Stimulated activated naive CD4-positive, alpha-beta T cell treated with Interleukin-2 at 50 U/mL for 16 hours (primary cell): ENCODE data around the gene TMIGD1.
"Not testable (repeated sequence)": the region's sequence is repeated elsewhere in the genome, so short reads cannot be mapped to it uniquely, and the experiment has no call there.

Experiments
- DNase-seq: peaks from one replicate; lab custom pipeline; 2025; lab: John Stamatoyannopoulos, UW

The TMIGD1 gene

DNA sequence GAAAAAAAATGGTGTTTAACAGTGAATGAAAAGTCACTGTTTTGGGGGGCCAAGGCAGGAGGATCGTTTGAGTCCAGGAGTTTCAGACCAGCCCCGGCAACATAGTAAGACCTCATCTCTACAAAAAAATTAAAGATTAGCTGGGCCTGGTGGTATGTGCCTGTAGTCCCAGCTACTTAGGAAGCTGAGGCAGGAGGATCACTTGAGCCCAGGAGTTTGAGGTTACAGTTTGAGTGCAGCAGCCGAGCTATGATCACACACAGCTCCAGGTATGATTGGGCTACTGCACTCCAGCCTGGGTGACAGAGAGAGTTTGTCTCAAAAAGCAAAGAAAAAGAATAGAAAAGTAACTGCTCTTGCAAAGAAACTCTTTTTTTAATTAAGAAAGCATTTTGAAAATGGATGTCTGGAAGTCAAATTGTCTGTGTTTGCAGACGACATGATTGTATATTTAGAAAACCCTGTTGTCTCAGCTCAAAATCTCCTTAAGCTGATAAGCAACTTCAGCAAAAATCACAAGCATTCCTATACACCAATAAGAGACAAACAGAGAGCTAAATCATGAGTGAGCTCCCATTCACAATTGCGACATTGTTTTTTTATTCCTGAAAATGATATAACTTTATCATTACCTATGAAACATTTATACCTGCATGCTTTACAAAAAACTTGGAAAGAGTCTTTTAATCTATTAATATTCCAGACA is 24.4 kb upstream of the TMIGD1 start:
- no peak for DNase-seq

DNA sequence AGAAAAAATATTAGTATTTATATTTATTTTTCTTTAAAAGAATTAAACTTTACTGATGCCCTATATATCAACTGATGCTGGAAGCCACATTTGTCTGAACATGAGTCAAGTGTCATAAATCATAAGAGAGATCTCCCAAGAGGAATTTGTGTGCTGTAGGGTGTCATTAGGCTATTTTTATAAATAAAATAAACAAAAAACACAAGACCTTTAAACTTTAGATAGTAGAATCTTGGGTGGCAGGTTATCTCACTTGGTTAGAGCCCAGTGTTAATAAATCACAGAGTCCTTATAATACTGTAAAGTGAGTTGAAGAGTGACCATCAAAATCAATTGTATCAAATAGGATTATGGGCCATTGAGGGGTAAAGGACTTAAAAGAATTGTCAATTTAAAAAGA is 23.6 kb upstream of the TMIGD1 start:
- no peak for DNase-seq

DNA sequence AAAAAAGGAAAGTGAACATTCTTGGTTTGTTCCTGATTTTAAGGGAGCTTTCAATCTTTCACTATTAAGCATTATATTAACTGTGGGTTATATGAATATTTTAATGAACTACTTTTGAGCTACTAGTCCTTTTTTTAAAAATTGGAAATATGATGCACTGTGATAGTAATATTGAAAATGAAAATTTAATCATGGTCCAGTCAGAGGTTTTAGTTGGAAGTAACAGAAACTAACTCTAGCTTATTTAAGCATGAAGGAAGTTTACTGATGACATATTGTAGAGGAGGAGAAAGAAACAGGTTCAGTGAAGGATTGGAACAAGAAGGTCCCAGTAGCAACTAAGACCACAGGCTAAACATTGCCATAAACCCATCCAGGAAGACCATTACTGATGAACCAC is 20.8 kb upstream of the TMIGD1 start:
- no peak for DNase-seq

DNA sequence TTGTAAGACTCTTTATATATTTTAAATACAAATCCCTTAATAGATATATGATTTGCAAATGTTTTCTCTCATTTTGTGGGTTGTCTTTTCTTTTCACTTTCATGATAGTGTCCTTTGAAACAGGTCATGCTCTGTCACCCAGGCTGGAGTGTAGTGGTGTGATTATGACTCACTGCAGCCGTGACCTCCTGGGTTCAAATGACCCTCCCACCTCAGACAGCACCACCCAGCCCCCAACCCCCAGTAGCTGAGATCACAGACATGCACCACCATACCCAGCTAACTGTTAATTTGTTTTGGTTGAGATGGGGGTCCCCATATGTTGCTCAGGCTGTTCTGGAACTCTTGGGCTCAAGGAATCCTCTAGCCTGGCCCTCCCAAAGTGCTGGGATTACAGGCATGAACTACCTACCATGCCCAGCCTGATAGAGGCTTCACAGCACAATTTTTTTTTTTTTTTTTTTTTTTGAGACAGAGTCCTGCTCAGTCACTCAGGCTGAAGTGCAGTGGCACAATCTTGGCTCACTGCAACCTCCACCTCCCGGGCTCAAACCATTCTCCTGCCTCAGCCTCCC is 18.5 kb upstream of the TMIGD1 start:
- DNase-seq = no peak

DNA sequence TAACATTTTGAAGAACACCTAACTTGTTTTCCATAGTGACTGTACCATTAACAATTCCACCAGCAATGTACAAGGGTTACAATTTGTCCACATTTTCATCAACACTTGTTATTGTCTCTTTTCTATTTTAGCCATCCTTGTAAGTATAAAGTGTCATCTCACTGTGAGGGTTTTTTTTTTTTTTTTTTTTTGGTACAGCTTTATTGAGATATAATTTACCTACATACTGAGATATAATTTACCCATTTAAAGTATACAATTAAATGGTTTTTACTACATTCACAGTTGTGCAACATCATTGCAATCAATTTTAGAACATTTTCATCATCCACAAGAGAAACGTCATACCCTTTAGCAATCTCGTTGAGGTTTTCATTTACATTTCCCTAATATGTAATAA is 17.9 kb upstream of the TMIGD1 start:
- DNase-seq = no peak

DNA sequence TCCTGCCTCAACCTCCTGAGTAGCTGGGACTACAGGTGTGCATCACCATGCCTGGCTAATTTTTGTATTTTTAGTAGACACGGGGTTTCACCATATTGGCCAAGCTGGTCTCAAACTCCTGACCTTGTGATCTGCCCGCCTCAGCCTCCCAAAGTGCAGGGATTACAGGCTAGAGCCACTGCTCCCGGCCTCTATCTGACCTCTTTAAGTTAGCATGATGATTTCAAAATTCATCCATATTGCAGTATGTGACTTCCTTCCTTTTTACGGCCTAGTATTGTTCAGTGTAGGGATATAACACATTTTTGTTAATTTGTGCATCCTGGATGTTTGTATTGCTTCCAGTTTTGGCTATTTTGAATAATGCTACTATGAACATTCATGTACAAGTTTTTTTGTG is 17.4 kb upstream of the TMIGD1 start:
- not testable (repeated sequence) for DNase-seq

GRCh38 chr17:30349252-30349651 is 15.4 kb upstream of the TMIGD1 start:
- no peak for DNase-seq

DNA sequence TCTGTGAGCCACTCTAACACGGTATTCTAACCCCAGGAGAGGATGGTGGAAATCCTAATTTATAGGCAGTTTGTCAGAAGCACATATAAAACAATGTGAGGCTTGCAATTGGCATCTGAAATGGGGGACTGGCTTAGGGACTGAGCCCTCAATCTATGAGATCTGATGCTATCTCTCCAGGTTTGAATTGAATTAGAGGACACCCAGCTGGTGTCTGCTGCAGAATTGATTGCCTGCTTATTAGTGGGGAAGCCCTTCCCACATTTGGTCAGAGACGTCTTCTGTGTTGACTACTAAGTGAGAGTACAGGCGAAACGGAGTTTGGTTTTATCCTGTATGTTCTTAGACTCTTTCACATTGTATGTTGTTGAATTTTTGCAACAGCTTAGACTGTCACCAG is 13.6 kb upstream of the TMIGD1 start:
- no peak for DNase-seq

GRCh38 chr17:30346221-30346795 is 12.5 kb upstream of the TMIGD1 start:
- DNase-seq = no peak

GRCh38 chr17:30345527-30346075 is 11.7 kb upstream of the TMIGD1 start:
- DNase-seq = no peak

GRCh38 chr17:30345089-30345433 is 11.2 kb upstream of the TMIGD1 start:
- no peak for DNase-seq

GRCh38 chr17:30344283-30345088 is 10.6 kb upstream of the TMIGD1 start:
- no peak for DNase-seq

- no peak for DNase-seq
These were observed 9.9 kb upstream of the TMIGD1 start for GRCh38 chr17:30343796-30344195.

DNA sequence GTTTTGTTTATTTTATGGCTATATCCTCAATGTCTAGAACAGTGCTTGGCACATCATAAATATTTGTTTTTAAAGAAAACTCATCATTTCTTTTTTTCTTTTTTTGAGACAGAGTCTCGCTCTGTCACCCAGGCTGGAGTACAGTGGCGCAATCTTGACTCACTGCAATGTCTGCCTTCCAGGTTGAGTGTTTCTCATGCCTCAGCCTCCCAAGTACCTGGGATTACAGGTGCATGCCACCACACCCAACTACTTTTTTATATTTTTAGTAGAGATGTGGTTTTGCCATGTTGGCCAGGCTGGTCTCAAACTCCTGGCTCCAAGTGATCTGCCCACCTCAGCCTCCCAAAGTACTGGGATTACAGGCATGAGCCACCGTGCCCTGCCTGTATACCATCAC is 9.4 kb upstream of the TMIGD1 start:
- not testable (repeated sequence) for DNase-seq

DNA sequence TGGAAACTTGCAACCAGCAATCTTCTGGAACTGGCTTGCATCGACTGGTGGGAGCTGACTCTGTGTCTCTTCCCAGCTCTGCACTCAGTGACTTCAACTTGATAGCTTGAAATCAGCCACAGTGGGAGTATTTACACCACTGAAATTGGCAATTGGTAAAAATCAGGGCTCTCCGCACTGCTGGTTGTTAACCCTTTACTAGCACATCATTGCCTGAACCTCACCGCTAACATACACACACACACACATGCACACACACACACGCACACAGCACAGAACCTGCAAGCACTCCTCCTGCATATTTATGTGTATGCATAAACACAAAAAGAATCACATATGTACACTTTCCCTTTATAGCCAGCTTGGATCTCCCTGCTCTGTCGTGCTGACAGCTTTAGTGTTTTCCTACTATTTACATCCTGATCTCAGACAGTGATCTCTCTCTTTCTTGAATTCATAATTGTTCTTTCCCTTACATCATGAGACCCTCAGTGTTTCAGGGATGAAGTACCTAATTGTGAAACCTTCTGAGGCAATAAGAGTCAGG is 7.9 kb upstream of the TMIGD1 start:
- DNase-seq = no peak

GRCh38 chr17:30340801-30341356 is 7.0 kb upstream of the TMIGD1 start:
- DNase-seq = no peak

- DNase-seq = no peak
These were observed 5.2 kb upstream of the TMIGD1 start for GRCh38 chr17:30339086-30339485.

DNA sequence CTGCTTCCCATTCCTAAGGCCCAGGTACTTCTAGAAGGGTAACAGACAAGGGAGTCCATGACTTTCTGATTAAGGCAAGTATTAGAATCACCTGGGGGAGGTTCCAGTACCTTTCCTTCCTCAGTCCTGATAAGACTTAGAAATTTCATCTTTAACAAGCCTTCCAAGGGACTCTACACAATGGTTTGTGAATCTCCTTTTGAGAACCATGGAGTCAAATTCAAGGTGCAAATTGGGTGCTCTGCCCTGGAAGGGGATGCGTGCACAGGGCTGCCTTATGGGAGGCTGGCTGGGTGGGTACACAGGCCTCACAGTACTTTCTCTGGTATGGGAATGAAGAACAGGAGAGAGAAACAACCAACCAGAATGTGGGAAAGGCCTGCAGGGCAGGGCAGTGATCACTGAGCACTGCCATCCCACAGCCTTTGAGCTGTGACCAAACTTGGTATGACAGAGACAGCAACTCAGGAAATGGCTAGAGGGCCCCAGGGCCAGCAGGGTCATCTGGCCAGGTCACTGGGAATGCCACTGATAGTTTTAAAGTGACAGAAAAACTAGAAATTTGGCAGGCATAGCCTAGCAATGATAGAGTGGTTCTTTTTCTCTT is 3.6 kb upstream of the TMIGD1 start:
- DNase-seq = no peak

- DNase-seq = peak; percentile 35
These were observed 2.7 kb upstream of the TMIGD1 start for GRCh38 chr17:30336369-30337171.

DNA sequence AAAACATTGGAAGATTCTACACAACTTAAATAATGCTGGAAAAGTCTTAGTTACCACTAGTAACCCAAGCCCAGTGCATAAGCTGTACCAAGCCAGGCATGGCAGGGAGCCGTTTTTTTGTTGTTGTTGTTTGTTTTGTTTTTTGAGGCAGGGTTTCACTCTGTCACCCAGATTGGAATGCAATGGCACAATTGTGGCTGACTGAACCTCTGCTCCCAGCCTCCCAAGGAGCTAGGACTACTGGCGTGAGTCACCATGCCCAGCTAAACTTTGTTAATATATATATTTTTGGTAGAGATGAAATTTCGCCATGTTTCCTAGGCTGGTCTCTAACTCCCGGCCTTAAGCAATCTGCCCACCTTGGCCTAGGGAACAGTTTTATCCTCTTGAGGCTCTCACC is 564 bp upstream of the TMIGD1 start:
- no peak for DNase-seq

DNA sequence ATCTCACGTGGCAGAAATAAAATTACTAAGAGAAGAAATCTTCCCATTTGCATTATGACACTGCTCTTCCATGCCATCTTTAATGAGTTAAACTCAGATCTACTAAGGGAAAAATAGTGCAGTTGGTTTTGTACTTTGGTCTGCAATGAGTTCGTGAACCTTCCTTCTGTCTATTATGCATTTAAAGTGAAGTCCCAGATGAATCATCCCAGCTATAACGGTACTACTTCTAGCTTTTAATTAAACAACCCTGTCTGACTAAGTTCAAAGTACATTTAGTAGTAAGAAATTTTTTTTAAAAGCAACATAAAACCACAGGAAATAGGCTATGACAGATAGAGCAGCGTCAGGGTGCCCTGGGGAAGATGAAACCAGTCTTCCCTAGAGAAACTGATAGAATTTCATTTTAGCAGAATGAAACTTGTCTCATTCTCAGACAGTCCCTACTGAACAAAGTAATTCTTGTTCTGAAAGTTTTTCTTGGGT is 1.8 kb downstream of the TMIGD1 start:
- DNase-seq = peak; percentile 58
